WERI-Rb-1 (cell line): ENCODE results near the gene KIRREL3.

Experiments used
- DNase-seq: peaks from one replicate; pipeline ENCODE4 v3.0.0-alpha.2; 2020
- H3K27ac ChIP-seq: fragments of 250-450 bp; sonication (Bioruptor Pico); 2 replicates; pipeline ENCODE4 v1.5.1; 2020; ENCODE audit warnings: mild to moderate bottlenecking, moderate library complexity
- H3K27me3 ChIP-seq: fragments of 250-450 bp; sonication (Bioruptor Pico); 2 replicates; pipeline ENCODE4 v1.5.1; 2021; ENCODE audit warnings: mild to moderate bottlenecking, low read depth, moderate library complexity; ENCODE audit not compliant: insufficient read depth, severe bottlenecking
- H3K36me3 ChIP-seq: fragments of 250-450 bp; sonication (Bioruptor Pico); 2 replicates; pipeline ENCODE4 v1.5.1; 2020; ENCODE audit warnings: mild to moderate bottlenecking, moderate library complexity
- H3K4me3 ChIP-seq: 2 replicates; pipeline ENCODE4 v1.5.1; 2011; ENCODE audit warnings: low read depth, mild to moderate bottlenecking, control low read depth, low read length
- H3K9me3 ChIP-seq: fragments of 250-450 bp; sonication (Bioruptor Pico); 2 replicates; pipeline ENCODE4 v1.5.1; 2021; ENCODE audit warnings: mild to moderate bottlenecking, moderate library complexity; ENCODE audit not compliant: severe bottlenecking
- TF ChIP-seq, protein P1 (sequence below): IDR thresholded peaks from 2 replicates; pipeline ENCODE4 v1.5.1; 2011; ENCODE audit warnings: low read depth, mild to moderate bottlenecking, control low read depth, inconsistent platforms, low read length

KIRREL3 gene

DNA sequence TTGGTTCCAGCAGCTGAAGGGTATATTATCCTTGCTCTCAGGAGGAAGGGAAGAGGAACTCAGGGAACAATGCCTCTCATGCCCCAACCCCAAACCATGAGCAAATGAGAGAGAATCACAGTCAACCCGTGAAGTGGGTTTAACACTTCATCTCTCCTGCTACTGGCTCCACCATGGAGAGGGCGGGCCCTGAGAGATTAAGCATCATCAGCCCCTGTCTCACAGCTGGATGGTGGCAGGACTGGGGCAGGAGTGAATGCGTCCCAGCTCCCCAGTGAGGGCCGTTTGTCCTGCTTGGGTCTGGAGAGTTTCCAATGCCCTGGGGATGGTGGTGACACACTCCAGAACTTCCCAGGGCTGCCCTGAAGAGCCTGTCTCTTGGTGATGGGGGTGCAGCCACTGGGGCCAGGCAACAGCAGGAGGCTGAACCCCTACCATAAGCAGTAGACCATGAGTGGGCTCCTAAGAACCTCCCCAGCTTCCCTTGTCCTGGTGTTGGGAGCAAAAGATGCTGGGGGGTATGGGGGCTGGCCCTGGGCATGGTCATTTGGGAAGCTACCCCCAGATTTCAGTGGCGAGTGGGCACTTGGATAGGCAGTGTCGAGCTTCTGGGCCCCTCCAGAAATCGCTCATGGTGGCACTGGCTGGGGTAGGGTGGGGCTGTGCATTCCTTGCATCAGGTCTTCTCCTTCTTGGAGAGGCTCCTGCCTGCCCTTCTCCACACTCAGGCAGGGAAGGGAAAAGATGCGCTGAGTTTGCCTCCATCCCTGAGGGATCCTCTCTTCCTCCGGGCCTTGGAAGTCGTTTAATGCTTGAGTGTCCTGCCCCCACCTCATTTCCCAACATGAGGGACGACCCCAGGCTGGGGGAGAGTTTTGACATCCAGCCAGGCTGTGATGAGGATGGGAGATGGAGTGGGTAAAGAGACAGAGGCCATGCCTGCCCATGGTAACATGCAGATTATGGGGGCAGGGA lies 487.5 kb downstream of the KIRREL3 start:
- Histone ChIP-seq H3K4me3 (no peak overlapping the region), H3K9me3 (no peaks in the 10 kb centered on the region), H3K27me3 (no peaks in the 10 kb centered on the region), H3K27ac (no peak overlapping the region), H3K36me3 (no peaks in the 10 kb centered on the region)
- TF ChIP-seq, protein P1, sequence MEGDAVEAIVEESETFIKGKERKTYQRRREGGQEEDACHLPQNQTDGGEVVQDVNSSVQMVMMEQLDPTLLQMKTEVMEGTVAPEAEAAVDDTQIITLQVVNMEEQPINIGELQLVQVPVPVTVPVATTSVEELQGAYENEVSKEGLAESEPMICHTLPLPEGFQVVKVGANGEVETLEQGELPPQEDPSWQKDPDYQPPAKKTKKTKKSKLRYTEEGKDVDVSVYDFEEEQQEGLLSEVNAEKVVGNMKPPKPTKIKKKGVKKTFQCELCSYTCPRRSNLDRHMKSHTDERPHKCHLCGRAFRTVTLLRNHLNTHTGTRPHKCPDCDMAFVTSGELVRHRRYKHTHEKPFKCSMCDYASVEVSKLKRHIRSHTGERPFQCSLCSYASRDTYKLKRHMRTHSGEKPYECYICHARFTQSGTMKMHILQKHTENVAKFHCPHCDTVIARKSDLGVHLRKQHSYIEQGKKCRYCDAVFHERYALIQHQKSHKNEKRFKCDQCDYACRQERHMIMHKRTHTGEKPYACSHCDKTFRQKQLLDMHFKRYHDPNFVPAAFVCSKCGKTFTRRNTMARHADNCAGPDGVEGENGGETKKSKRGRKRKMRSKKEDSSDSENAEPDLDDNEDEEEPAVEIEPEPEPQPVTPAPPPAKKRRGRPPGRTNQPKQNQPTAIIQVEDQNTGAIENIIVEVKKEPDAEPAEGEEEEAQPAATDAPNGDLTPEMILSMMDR, result no peak
- no peak for DNase-seq

DNA sequence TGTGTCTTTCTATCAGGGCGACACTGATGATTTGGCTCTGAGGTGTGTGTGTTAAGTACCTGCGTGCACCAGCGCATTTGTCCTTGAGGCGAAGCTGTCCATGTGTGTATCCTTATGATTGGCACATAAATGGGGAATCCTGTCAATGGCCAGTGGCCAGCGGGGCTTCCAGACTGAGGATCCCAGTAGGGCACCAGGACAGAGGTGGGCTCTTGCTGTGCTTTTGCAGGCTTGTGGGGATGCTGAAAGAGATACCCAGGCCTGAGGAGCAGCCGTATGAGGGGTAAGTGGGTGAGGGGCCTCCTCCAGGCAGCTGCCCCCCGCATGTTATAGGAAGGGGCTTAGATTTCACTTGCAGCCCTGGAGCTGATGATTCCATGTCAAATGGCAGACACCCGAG lies 488.3 kb downstream of the KIRREL3 start:
- DNase-seq, result no peak
- TF ChIP-seq, protein P1, result no peak
- no peaks in the 10 kb centered on the region for H3K27me3 ChIP-seq
- H3K36me3 ChIP-seq, result no peaks in the 10 kb centered on the region
- H3K9me3 ChIP-seq, result no peaks in the 10 kb centered on the region
- no peak overlapping the region for H3K27ac ChIP-seq
- H3K4me3 ChIP-seq, result no peak overlapping the region

DNA sequence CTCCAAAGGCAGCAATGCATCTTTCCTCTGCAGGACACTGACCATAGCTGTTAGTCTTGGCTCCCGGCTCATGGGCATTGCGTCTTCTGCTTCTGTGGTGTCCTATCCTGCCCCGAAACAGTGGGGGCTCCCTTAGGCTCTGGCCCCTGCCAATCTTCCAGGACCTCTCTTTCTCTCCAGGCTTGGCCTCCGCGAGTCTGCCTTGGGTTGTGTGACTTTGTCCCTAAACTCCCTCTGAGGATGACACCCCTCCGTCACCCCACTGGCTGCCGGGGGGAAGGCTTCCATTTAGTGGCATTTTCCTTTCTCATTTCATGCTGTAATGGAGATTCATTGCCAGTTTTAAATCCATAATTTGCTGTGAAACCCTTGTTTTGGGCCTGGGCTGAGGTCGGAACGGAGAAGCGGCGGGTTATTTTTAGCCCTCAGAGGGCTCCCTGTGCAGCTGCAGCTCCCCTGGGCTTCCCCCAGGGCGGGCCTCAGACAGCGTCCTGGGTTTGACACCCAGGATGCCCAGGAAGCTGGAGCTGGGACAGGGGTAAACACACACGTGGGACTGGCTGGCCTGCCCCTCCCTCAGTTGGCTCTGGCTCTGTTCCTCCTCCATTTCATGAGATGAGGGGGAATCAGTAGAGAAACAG lies 489.0 kb downstream of the KIRREL3 start:
- Histone ChIP-seq H3K36me3 (no peaks in the 10 kb centered on the region), H3K4me3 (no peak overlapping the region), H3K27ac (no peak overlapping the region), H3K9me3 (no peaks in the 10 kb centered on the region), H3K27me3 (no peaks in the 10 kb centered on the region)
- TF ChIP-seq, protein P1, result no peak
- no peak for DNase-seq

DNA sequence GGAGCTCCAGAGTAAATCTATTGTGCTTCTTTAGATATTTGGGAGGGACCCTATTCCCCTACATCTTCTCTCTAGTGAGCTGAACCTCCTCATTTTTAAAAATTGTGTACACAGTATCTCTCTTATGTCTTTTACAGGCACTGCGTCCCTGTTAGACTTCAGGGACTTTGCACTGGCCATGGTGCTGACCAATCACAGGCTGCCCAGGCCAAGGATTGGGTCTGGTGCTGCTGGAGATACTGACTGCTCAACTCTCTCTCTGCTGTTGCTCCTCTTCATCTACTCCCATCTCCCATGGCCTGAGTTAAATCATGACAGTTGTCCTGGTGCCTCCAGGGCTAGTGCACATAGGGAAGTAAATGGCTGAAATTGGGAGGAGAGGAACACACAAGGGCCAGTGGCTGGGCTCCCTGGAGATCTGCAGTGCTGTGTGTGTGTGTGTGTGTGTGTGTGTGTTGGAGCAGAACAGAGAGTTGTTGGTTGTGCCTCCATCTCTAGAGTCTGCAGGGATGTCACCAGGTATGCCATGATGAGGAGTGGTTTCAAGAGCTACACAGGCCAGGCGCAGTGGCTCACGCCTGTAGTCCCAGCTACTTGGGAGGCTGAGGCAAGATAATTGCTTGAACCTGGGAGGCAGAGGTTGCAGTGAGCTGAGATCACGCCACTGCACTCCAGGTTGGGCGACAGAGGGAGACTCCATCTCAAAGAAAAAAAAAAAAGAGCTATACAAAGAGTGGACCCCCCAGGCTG lies 489.8 kb downstream of the KIRREL3 start:
- Histone ChIP-seq H3K4me3 (no peak overlapping the region), H3K9me3 (peaks cover 2% of the 10 kb centered on the region), H3K27ac (no peak overlapping the region), H3K36me3 (no peaks in the 10 kb centered on the region), H3K27me3 (no peaks in the 10 kb centered on the region)
- TF ChIP-seq, protein P1, result no peak
- no peak for DNase-seq

DNA sequence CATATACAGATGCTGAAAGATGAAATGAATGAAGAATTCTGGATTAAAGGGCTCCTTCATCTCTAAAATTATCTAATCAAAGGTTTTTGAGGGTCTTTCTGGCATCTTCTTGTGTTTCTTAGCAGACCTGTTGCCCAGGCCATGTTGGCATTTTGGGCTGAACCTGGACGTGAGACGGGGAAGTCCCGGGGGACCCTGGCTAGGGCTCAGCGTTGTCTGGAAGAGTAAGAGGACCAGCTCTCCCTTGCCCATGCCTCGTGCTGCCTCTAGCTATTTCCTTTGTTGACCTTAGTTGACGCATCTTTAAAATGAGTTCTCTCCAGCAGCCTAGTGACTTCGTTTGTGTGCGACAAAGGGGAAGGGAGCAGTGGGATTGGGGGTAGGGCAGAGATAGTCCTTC lies 492.9 kb downstream of the KIRREL3 start:
- Histone ChIP-seq H3K27ac (no peak overlapping the region), H3K36me3 (no peaks in the 10 kb centered on the region), H3K27me3 (no peaks in the 10 kb centered on the region), H3K4me3 (no peak overlapping the region), H3K9me3 (peaks cover 4% of the 10 kb centered on the region)
- DNase-seq, result no peak
- TF ChIP-seq, protein P1, result no peak
